Endodermal cell (in vitro differentiated cells): ENCODE data around the gene SPHK1. TPM values are rescaled to one million over a fixed set of nuclear protein-coding genes. Genes with fewer than 3 reads are reported as not detected.

Experiments
- DNase-seq: peaks from one replicate; pipeline ENCODE4 v3.0.0-alpha.2; 2017
- H3K27ac ChIP-seq: 2 replicates; pipeline ENCODE4 v1.5.1; 2013; ENCODE audit warnings: mild to moderate bottlenecking, low read depth, low read length, moderate library complexity
- H3K27me3 ChIP-seq: 2 replicates; pipeline ENCODE4 v1.6.1; 2013; ENCODE audit warnings: mild to moderate bottlenecking, low read length, moderate library complexity; ENCODE audit not compliant: insufficient read depth, control insufficient read depth, poor library complexity, severe bottlenecking
- H3K36me3 ChIP-seq: 2 replicates; pipeline ENCODE4 v1.7.0; 2013; ENCODE audit warnings: mild to moderate bottlenecking, low read length, moderate library complexity; ENCODE audit not compliant: control insufficient read depth, insufficient read depth
- H3K4me1 ChIP-seq: one replicate; pipeline ENCODE4 v1.7.0; 2013; ENCODE audit warnings: low read length; ENCODE audit not compliant: control insufficient read depth, insufficient read depth
- H3K4me3 ChIP-seq: 2 replicates; pipeline ENCODE4 v1.5.1; 2013; ENCODE audit warnings: mild to moderate bottlenecking, low read length, moderate library complexity
- H3K9ac ChIP-seq: 2 replicates; pipeline ENCODE4 v1.6.1; 2013; ENCODE audit warnings: mild to moderate bottlenecking, low read length, moderate library complexity; ENCODE audit not compliant: poor library complexity, severe bottlenecking; ENCODE audit errors: extremely low read depth
- H3K9me3 ChIP-seq: 2 replicates; pipeline ENCODE4 v1.6.1; 2013; ENCODE audit warnings: mild to moderate bottlenecking, low read length, moderate library complexity; ENCODE audit not compliant: control insufficient read depth
- H3K27ac Mint-ChIP-seq: 2 replicates; pipeline ENCODE4 v1.8.0; 2020; ENCODE audit warnings: mixed read lengths
- H3K27me3 Mint-ChIP-seq: 2 replicates; pipeline ENCODE4 v1.8.0; 2021; ENCODE audit warnings: mild to moderate bottlenecking, mixed read lengths; ENCODE audit not compliant: insufficient read depth
- H3K36me3 Mint-ChIP-seq: 2 replicates; pipeline ENCODE4 v1.8.0; 2020; ENCODE audit warnings: low read depth, mixed read lengths
- H3K4me1 Mint-ChIP-seq: 2 replicates; pipeline ENCODE4 v1.8.0; 2020; ENCODE audit warnings: mixed read lengths
- H3K4me3 Mint-ChIP-seq: 2 replicates; pipeline ENCODE4 v1.8.0; 2020; ENCODE audit warnings: mild to moderate bottlenecking, moderate library complexity, mixed read lengths
- H3K9me3 Mint-ChIP-seq: 2 replicates; pipeline ENCODE4 v1.8.0; 2020; ENCODE audit warnings: mild to moderate bottlenecking, mixed read lengths
- CTCF ChIP-seq: fragments of 200-600 bp; sonication (generic); conservative IDR thresholded peaks from 2 replicates; pipeline ENCODE4 v1.5.0; 2021; ENCODE audit warnings: antibody characterized with exemption, mild to moderate bottlenecking
- WGBS, 2 experiments: methylation state at CpG; one replicate each; pipeline versions ENCODE4 v1.1.5 to v1.1.7; 2013; ENCODE audit warnings: missing lambda C conversion rate in 2 of 2, mixed read lengths in 1 of 2; ENCODE audit not compliant: insufficient coverage in 1 of 2, insufficient read length in 1 of 2; 5-methylcytosine and 5-hydroxymethylcytosine counted together
- total RNA-seq, 2 donors: library from RNA; stranded (reverse); fragmentation: NEBNext Ultra II Directional in 1 of 2; extraction: Animal tissue kit (Norgen Biotek cat#: 25700) in 1 of 2; gene quantifications; 2 replicates in 1 of 2; 3 replicates in 1 of 2; pipeline ENCODE4 v1.2.1, GENCODE V29; 2021

SPHK1 gene
- total RNA-seq, 2 donors from 2014 or later = 1.5 to 1.8 TPM

- Mint-ChIP-seq H3K4me1 (no peaks in the 10 kb centered on the region), H3K27me3 (no peaks in the 10 kb centered on the region), H3K9me3 (no peaks in the 10 kb centered on the region), H3K36me3 (peaks cover 60% of the 10 kb centered on the region), H3K4me3 (no peak overlapping the region), H3K27ac (no peak overlapping the region)
- no peaks in the 10 kb centered on the region for H3K9me3 ChIP-seq
- WGBS, 2 experiments = 96 to 100% methylated on average over 1 to 5 of the region's 5 CpGs
- TF ChIP-seq CTCF = no peak
- H3K9ac ChIP-seq = no peak overlapping the region
- H3K4me1 ChIP-seq = no peaks in the 10 kb centered on the region
- peaks cover 53% of the 10 kb centered on the region for H3K36me3 ChIP-seq
- H3K27me3 ChIP-seq = no peaks in the 10 kb centered on the region
- no peak for DNase-seq
- H3K27ac ChIP-seq = no peak overlapping the region
- no peak overlapping the region for H3K4me3 ChIP-seq
These were observed 18.3 kb downstream of the SPHK1 start for GRCh38 chr17:76402711-76403110.

DNA sequence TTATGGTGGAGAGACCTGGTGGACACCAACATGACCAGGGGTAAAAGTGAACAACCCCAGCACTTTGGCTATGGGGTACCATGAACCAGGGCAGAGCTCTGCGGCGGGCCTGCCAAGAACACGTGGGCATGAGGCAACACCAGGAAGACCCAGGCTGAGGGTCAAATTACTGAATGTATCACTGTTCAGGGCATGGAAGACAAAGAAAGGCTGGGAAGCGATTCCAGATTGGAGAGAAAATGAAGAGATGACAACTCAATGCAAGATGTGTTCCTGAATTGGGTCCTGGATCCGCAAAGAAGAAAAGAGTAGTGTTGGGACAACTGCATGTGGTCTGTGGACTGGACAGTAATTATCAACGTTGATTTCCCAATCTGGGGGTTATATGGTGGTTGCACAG lies 19.8 kb downstream of the SPHK1 start:
- no peak overlapping the region for H3K4me3 ChIP-seq
- no peak for DNase-seq
- no peak overlapping the region for H3K27ac ChIP-seq
- no peaks in the 10 kb centered on the region for H3K9me3 ChIP-seq
- peaks cover 50% of the 10 kb centered on the region for H3K36me3 Mint-ChIP-seq
- H3K4me1 ChIP-seq = no peaks in the 10 kb centered on the region
- no peaks in the 10 kb centered on the region for H3K9me3 Mint-ChIP-seq
- TF ChIP-seq CTCF = no peak
- peaks cover 42% of the 10 kb centered on the region for H3K36me3 ChIP-seq
- H3K9ac ChIP-seq = no peak overlapping the region
- H3K4me1 Mint-ChIP-seq = no peaks in the 10 kb centered on the region
- no peak overlapping the region for H3K4me3 Mint-ChIP-seq
- WGBS, 2 experiments = 89 to 92% methylated on average over 6 of the region's 6 CpGs
- H3K27me3 Mint-ChIP-seq = no peaks in the 10 kb centered on the region
- H3K27me3 ChIP-seq = no peaks in the 10 kb centered on the region
- no peak overlapping the region for H3K27ac Mint-ChIP-seq

- WGBS, 2 experiments = 96 to 97% methylated on average over 23 to 25 of the region's 25 CpGs
- Mint-ChIP-seq H3K27ac (no peak overlapping the region), H3K9me3 (no peaks in the 10 kb centered on the region), H3K27me3 (no peaks in the 10 kb centered on the region), H3K4me3 (no peak overlapping the region), H3K36me3 (peaks cover 46% of the 10 kb centered on the region), H3K4me1 (no peaks in the 10 kb centered on the region)
- H3K9ac ChIP-seq = no peak overlapping the region
- no peaks in the 10 kb centered on the region for H3K4me1 ChIP-seq
- H3K36me3 ChIP-seq = peaks cover 40% of the 10 kb centered on the region
- no peak for TF ChIP-seq CTCF
- no peaks in the 10 kb centered on the region for H3K9me3 ChIP-seq
- H3K4me3 ChIP-seq = no peak overlapping the region
- H3K27ac ChIP-seq = no peak overlapping the region
- DNase-seq = no peak
- H3K27me3 ChIP-seq = no peaks in the 10 kb centered on the region
These were observed 20.7 kb downstream of the SPHK1 start for GRCh38 chr17:76404976-76405563.
